ENCODE data around the gene KCNN1. TPM values are rescaled to one million over a fixed set of nuclear protein-coding genes. Genes with fewer than 3 reads are reported as not detected.

KCNN1 gene
- total and polyA plus RNA-seq, 2 experiments from 2014 or later, result 2.2 to 29.8 TPM

GRCh38 chr19:17975032-17975431 is 8.1 kb downstream of the KCNN1 start:
- H3K4me1 Mint-ChIP-seq, result no peaks in the 10 kb centered on the region
- H3K27me3 Mint-ChIP-seq (ENCODE audit: insufficient read depth, low read depth, poor library complexity), result peaks cover 8% of the 10 kb centered on the region
- no peak for DNase-seq (ENCODE audit: low spot score)
- H3K4me3 ChIP-seq, result no peak overlapping the region
- peaks cover 2% of the 10 kb centered on the region; the same call in 2 of the 3 replicates for H3K36me3 Mint-ChIP-seq (ENCODE audit: low read depth)
- H3K79me2 ChIP-seq (replicated peaks; ENCODE audit: insufficient read depth), result no peaks in the 10 kb centered on the region
- no peak overlapping the region for H3K27ac ChIP-seq (ENCODE audit: low read depth)
- H3K27me3 ChIP-seq (ENCODE audit: insufficient read depth), result no peaks in the 10 kb centered on the region
- no peak overlapping the region for H3K4me2 ChIP-seq
- no peak overlapping the region for H2AFZ ChIP-seq
- H3K4me3 Mint-ChIP-seq, result no peak overlapping the region; the same call in 2 of the 3 replicates
- H3K27ac Mint-ChIP-seq, result no peak overlapping the region
- no peak for ATAC-seq
- H3F3A ChIP-seq (replicated peaks; ENCODE audit: low read depth), result no peaks in the 10 kb centered on the region
- H3K9me2 ChIP-seq (ENCODE audit: insufficient read depth), result no peaks in the 10 kb centered on the region
- H3K9me3 Mint-ChIP-seq, result no peaks in the 10 kb centered on the region
- no peaks in the 10 kb centered on the region for H4K20me1 ChIP-seq (replicated peaks; ENCODE audit: insufficient read depth)
- H3K4me1 ChIP-seq (ENCODE audit: insufficient read depth), result no peaks in the 10 kb centered on the region
- H3K36me3 ChIP-seq (ENCODE audit: insufficient read depth), result no peaks in the 10 kb centered on the region
- TF ChIP-seq, protein P1, sequence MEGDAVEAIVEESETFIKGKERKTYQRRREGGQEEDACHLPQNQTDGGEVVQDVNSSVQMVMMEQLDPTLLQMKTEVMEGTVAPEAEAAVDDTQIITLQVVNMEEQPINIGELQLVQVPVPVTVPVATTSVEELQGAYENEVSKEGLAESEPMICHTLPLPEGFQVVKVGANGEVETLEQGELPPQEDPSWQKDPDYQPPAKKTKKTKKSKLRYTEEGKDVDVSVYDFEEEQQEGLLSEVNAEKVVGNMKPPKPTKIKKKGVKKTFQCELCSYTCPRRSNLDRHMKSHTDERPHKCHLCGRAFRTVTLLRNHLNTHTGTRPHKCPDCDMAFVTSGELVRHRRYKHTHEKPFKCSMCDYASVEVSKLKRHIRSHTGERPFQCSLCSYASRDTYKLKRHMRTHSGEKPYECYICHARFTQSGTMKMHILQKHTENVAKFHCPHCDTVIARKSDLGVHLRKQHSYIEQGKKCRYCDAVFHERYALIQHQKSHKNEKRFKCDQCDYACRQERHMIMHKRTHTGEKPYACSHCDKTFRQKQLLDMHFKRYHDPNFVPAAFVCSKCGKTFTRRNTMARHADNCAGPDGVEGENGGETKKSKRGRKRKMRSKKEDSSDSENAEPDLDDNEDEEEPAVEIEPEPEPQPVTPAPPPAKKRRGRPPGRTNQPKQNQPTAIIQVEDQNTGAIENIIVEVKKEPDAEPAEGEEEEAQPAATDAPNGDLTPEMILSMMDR (conservative IDR thresholded peaks at IDR 0.05; ENCODE audit: low read depth in 2 of 2), result no peak
- TF ChIP-seq ETS1 (IDR thresholded peaks at IDR 0.05) (no peak), NANOG (IDR thresholded peaks at IDR 0.05; ENCODE audit: borderline replicate concordance) (no peak), ZNF114 (CRISPR knock-in tag; IDR thresholded peaks at IDR 0.05) (no peak), STAT1 (IDR thresholded peaks at IDR 0.05; ENCODE audit: unreplicated experiment) (no peak)

- no peak overlapping the region for H3K4me2 ChIP-seq
- ATAC-seq (no peak), DNase-seq (ENCODE audit: low spot score) (no peak)
- Mint-ChIP-seq H3K9me3 (no peaks in the 10 kb centered on the region), H3K4me3 (no peak overlapping the region), H3K27ac (no peak overlapping the region), H3K27me3 (ENCODE audit: insufficient read depth, low read depth, poor library complexity) (peaks cover 8% of the 10 kb centered on the region), H3K36me3 (ENCODE audit: low read depth) (peaks cover 2% of the 10 kb centered on the region; the same call in 2 of the 3 replicates), H3K4me1 (no peaks in the 10 kb centered on the region)
- no peaks in the 10 kb centered on the region for H3K79me2 ChIP-seq (replicated peaks; ENCODE audit: insufficient read depth)
- no peaks in the 10 kb centered on the region for H4K20me1 ChIP-seq (replicated peaks; ENCODE audit: insufficient read depth)
- H2AFZ ChIP-seq, result no peak overlapping the region
- no peak overlapping the region for H3K27ac ChIP-seq (ENCODE audit: low read depth)
- TF ChIP-seq, protein P2, sequence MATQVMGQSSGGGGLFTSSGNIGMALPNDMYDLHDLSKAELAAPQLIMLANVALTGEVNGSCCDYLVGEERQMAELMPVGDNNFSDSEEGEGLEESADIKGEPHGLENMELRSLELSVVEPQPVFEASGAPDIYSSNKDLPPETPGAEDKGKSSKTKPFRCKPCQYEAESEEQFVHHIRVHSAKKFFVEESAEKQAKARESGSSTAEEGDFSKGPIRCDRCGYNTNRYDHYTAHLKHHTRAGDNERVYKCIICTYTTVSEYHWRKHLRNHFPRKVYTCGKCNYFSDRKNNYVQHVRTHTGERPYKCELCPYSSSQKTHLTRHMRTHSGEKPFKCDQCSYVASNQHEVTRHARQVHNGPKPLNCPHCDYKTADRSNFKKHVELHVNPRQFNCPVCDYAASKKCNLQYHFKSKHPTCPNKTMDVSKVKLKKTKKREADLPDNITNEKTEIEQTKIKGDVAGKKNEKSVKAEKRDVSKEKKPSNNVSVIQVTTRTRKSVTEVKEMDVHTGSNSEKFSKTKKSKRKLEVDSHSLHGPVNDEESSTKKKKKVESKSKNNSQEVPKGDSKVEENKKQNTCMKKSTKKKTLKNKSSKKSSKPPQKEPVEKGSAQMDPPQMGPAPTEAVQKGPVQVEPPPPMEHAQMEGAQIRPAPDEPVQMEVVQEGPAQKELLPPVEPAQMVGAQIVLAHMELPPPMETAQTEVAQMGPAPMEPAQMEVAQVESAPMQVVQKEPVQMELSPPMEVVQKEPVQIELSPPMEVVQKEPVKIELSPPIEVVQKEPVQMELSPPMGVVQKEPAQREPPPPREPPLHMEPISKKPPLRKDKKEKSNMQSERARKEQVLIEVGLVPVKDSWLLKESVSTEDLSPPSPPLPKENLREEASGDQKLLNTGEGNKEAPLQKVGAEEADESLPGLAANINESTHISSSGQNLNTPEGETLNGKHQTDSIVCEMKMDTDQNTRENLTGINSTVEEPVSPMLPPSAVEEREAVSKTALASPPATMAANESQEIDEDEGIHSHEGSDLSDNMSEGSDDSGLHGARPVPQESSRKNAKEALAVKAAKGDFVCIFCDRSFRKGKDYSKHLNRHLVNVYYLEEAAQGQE (IDR thresholded peaks at IDR 0.05; ENCODE audit: unreplicated experiment), result no peak
- TF ChIP-seq CREB1 (CRISPR knock-in tag; IDR thresholded peaks at IDR 0.05; ENCODE audit: low read depth) (no peak), ZNF331 (CRISPR knock-in tag; IDR thresholded peaks at IDR 0.05; ENCODE audit: low read depth) (no peak)
- no peak overlapping the region for H3K4me3 ChIP-seq
- H3K27me3 ChIP-seq (ENCODE audit: insufficient read depth), result no peaks in the 10 kb centered on the region
- H3K4me1 ChIP-seq (ENCODE audit: insufficient read depth), result no peaks in the 10 kb centered on the region
- H3K9me2 ChIP-seq (ENCODE audit: insufficient read depth), result no peaks in the 10 kb centered on the region
- no peaks in the 10 kb centered on the region for H3F3A ChIP-seq (replicated peaks; ENCODE audit: low read depth)
- no peaks in the 10 kb centered on the region for H3K36me3 ChIP-seq (ENCODE audit: insufficient read depth)
These were observed 10.1 kb downstream of the KCNN1 start for GRCh38 chr19:17977021-17977420.
